Cardiac fibroblast (primary cell): ENCODE results near the gene NLGN1.

Experiments
- DNase-seq, 2 donors: peaks; one replicate each; pipeline versions ENCODE4 v3.0.0 to v3.0.0-alpha.2; 2010; ENCODE audit warnings: low read depth in 2 of 2
- H3K4me3 ChIP-seq, 2 donors: replicated peaks in 1 of 2; 1 replicate in 1 of 2; 2 replicates in 1 of 2; pipeline ENCODE4 v1.5.1; 2011; ENCODE audit warnings: low read depth in 2 of 2, low read length in 2 of 2, mild to moderate bottlenecking in 2 of 2, moderate library complexity in 1 of 2
- TF ChIP-seq, protein P1 (sequence below): IDR thresholded peaks from one replicate; pipeline ENCODE4 v1.5.1; 2011; ENCODE audit warnings: low read depth, mild to moderate bottlenecking, low read length, inconsistent platforms

NLGN1 gene

DNA sequence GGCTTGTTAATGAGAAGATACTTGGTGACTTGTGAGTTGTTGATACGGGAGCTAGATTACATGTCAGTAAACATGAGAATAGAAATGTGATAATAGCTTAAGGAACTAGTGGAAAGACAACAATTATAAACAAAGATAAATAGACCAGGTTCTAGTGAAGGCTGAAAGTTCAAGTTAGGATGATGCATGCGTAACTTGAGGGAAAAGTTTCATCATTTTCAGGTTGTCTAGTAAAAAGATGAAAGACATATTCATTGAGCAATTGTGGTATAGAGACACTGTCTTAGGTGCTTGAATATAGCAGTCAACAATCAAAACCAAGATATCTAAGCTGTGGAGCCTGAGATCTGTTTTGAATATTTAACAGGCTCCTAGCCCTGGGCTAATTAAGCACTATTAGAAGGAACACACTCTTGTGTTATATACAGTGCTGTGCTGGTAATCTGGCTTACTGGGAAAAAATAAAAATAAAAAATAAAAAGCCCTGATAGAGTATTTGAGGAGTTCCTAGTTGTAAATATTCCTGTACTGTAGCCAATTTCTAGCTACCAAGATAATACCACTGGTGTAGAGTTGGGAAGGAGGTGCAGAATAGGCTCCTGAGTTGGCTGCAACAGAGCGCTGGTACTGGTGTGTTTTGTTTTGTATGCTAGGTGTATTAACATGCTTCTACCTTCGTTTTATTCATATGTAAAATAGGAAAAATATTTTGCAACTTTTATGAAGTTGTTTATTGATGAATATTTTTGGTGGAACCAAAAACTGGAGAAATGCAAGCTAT lies 68.5 kb downstream of the NLGN1 start:
- no peak overlapping the region for H3K4me3 ChIP-seq
- DNase-seq: no peak
- TF ChIP-seq, protein P1, sequence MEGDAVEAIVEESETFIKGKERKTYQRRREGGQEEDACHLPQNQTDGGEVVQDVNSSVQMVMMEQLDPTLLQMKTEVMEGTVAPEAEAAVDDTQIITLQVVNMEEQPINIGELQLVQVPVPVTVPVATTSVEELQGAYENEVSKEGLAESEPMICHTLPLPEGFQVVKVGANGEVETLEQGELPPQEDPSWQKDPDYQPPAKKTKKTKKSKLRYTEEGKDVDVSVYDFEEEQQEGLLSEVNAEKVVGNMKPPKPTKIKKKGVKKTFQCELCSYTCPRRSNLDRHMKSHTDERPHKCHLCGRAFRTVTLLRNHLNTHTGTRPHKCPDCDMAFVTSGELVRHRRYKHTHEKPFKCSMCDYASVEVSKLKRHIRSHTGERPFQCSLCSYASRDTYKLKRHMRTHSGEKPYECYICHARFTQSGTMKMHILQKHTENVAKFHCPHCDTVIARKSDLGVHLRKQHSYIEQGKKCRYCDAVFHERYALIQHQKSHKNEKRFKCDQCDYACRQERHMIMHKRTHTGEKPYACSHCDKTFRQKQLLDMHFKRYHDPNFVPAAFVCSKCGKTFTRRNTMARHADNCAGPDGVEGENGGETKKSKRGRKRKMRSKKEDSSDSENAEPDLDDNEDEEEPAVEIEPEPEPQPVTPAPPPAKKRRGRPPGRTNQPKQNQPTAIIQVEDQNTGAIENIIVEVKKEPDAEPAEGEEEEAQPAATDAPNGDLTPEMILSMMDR: no peak

DNA sequence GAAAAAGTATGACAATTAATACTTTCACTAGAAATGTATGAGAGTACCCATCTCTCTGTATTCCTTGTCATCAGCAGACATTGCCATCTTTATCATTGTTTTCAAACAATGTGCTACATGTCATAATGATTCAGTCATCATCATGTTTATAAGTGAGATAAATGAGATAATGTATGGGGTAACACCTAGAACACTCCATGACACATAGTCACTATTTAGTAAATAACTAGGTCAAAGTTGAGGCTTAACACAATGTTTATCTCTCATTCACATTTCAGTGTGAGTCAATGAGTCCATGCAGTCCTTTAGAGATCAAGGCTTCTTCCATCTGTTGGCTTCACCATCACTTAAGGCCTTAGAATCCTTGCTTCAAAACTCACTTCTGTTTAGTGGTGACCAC lies 70.0 kb downstream of the NLGN1 start:
- DNase-seq: peak in 1 of 2 donors; percentile 15
- no peak overlapping the region for H3K4me3 ChIP-seq
- TF ChIP-seq, protein P1: no peak

DNA sequence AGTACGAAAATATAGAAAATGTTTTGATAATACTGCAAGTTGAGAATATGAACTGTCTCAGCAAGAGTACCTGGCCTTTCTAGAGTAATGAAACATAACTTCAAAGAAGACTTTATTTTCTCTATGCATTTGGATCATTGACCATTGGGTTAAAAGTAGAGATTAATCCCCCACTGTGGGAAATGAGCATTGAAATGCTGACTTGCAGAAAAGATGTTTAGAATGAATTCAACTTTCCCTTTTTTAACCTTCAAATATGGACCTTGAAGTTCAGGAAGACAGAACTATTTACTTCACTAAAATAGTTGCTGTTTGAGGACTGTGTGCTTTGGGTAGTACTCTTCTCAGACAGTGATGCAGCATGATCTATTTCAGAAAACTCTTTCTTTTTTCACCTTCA lies 75.7 kb downstream of the NLGN1 start:
- no peak overlapping the region for H3K4me3 ChIP-seq
- no peak for DNase-seq
- TF ChIP-seq, protein P1: no peak

DNA sequence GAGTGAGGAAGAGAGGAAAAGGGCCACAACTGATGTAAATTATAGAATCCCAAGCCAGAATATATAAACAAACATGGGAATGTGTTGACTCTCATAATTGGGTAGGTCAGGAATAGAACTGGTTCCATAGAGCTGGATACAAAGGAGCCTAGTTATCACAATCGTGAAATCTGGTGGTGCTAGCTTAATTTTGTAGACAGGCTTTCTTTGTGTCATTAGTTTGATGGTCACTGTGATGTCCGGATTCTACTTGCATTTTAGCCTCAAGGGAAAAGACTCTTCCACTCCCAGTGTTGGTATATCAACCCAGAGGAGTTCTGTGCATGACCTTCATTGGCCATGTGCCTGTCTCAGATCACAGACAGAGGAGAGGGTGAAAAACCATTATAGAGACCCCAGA lies 81.8 kb downstream of the NLGN1 start:
- no peak for DNase-seq
- H3K4me3 ChIP-seq: no peak overlapping the region
- TF ChIP-seq, protein P1: no peak

DNA sequence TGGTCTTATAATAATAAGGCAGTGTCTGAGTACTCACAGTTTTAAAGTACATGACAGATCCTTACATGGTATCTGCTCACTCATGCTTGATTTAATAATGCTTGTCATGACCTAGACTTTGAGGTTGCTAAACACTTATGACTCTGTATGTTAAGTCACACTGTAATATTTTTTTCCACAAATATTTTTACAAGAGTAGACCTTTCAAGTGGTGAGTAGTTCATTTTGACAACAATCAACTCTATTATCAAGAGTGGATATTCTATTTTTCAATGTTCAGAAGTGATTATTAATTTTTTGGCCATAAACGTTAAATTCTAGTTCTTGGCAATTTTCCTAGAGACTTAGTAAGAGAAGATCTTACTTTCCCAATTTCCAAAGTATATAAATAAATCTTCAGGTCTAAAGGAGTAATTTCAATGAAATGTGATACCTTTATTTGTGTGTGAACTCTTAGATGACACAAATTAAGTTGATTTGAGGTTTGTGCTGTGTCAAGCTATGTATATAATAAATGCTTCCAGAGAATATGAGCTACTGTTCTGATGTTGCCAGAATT lies 104.5 kb downstream of the NLGN1 start:
- TF ChIP-seq, protein P1: no peak
- no peak overlapping the region for H3K4me3 ChIP-seq
- DNase-seq: peak; percentile 5 to 45

DNA sequence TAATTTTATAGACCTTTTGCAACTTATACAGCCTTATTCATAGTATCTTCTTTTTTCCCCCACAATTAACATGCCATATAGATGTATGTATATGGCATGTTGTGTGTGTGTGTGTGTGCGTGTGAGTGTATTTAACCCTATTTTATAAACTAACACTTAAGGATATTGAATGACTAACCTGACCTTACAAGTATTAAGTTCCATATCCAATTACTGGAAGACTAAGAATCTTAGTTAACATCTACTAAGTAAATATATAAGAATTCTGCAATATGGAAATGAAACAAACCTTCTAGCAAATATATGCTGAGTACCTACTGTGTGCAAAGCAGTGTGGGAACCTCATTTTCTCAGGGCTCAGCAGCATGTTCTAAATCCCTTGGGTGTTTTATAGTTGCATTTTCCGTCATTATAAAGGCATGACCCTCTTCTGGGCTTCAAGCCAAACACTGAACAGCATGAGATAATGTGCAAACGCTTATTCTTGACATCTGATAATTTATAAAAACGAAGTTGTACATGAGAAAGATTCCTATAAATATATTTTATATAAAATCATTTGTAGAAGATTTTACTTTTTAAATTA lies 105.5 kb downstream of the NLGN1 start:
- peak; percentile 57 to 68 for DNase-seq
- TF ChIP-seq, protein P1: no peak
- H3K4me3 ChIP-seq: no peak overlapping the region
